ENCODE data around the gene SORCS2.

DNA sequence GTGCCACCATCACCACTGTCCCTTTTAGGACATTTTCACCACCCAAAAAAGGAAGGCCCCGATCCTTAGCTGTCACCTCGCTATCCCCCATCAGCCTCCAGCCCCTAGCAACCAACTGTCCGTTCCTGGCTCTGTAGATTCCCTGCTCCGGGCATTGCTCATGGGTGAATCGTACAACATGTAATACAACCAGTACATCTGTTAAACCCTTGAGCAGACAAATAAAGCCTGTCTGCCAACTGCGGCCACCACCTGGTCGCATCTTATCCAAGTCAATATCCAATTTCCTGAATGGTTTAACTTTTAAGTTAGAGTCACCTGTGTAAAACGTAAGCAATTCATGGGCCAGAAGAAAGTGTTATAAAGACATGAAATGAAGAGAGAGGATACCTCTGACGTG is 495.5 kb downstream of the SORCS2 start:
- TF ChIP-seq RAD21 (CRISPR knock-in tag; IDR thresholded peaks at IDR 0.05) = no peak
- TF ChIP-seq ISX (CRISPR knock-in tag; conservative IDR thresholded peaks at IDR 0.05) = no peak
- no peak for TF ChIP-seq ZNF563 (CRISPR knock-in tag; IDR thresholded peaks at IDR 0.05)
- TF ChIP-seq RFX5 (IDR thresholded peaks at IDR 0.05; ENCODE audit: low read depth, low read length) = no peak
- TF ChIP-seq, protein P1, sequence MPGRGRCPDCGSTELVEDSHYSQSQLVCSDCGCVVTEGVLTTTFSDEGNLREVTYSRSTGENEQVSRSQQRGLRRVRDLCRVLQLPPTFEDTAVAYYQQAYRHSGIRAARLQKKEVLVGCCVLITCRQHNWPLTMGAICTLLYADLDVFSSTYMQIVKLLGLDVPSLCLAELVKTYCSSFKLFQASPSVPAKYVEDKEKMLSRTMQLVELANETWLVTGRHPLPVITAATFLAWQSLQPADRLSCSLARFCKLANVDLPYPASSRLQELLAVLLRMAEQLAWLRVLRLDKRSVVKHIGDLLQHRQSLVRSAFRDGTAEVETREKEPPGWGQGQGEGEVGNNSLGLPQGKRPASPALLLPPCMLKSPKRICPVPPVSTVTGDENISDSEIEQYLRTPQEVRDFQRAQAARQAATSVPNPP (CRISPR knock-in tag; IDR thresholded peaks at IDR 0.05) = no peak
- TF ChIP-seq, protein P2, sequence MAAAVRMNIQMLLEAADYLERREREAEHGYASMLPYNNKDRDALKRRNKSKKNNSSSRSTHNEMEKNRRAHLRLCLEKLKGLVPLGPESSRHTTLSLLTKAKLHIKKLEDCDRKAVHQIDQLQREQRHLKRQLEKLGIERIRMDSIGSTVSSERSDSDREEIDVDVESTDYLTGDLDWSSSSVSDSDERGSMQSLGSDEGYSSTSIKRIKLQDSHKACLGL (CRISPR knock-in tag; IDR thresholded peaks at IDR 0.05) = no peak
- TF ChIP-seq YY1 (IDR thresholded peaks at IDR 0.05; ENCODE audit: insufficient read depth, insufficient replicate concordance, low read depth, low read length) = no peak
- TF ChIP-seq ASH2L (IDR thresholded peaks at IDR 0.05; ENCODE audit: insufficient read length, low read depth, low read length) = no peak
- TF ChIP-seq MAZ (IDR thresholded peaks at IDR 0.05; ENCODE audit: borderline replicate concordance, low read depth, low read length) = no peak
- TF ChIP-seq MAZ (CRISPR knock-in tag; IDR thresholded peaks at IDR 0.05; ENCODE audit: low read depth) = no peak
- no peak for TF ChIP-seq FOXC1 (CRISPR knock-in tag; IDR thresholded peaks at IDR 0.05; ENCODE audit: borderline replicate concordance)
- no peak for TF ChIP-seq MTA1 (CRISPR knock-in tag; IDR thresholded peaks at IDR 0.05; ENCODE audit: borderline replicate concordance)
- no peak for TF ChIP-seq STAG1 (CRISPR knock-in tag; IDR thresholded peaks at IDR 0.05)
- TF ChIP-seq KMT2B (CRISPR knock-in tag; IDR thresholded peaks at IDR 0.05) = no peak
